ENCODE results near the gene DGKQ.
A peak's percentile ranks its signal among the peaks of the same experiment; 100 is the strongest.
"Not testable (repeated sequence)": the region's sequence is repeated elsewhere in the genome, so short reads cannot be mapped to it uniquely, and the experiment has no call there.

The DGKQ gene

GRCh38 chr4:953574-953915 lies 19.8 kb downstream of the DGKQ start:
- FAIRE-seq (no peak), DNase-seq (ENCODE audit: insufficient read length, low spot score) (no peak)

DNA sequence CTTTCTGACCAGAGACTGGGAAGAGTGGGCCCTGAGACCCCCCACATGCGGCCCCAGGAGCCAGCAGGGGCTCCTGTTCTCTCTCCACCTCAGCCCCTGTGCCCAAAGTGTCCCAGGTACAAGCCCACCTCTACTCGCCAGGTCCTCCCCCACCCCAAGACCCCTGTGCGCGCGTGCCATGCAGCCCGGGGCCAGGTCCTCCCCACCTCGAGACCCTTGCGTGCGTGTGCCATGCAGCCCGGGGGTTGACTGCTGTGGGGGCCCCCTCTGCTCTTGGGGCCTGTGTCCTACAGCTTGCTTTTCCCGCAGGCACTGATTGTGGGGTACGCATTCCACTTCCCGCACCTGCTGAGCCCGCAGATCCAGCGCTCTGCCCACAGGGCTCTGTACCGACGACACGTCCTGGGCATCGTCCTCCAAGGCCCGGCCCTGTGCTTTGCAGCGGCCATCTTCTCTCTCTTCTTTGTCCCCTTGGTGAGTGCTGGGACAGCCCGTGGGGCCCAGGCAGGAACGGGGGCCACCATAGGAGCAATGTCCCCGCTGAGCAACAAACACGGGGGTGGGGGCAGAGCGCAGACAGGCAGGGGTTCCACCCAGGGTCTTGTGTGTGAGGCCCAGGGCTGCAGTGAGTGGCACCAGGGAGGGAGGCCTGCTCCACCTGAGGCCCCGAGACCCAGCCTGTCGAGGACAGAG lies 20.3 kb downstream of the DGKQ start:
- FAIRE-seq (no peak), DNase-seq (ENCODE audit: insufficient read length, low spot score) (no peak)

GRCh38 chr4:951594-952468 lies 21.5 kb downstream of the DGKQ start:
- no peak for DNase-seq (ENCODE audit: insufficient read length, low spot score)

DNA sequence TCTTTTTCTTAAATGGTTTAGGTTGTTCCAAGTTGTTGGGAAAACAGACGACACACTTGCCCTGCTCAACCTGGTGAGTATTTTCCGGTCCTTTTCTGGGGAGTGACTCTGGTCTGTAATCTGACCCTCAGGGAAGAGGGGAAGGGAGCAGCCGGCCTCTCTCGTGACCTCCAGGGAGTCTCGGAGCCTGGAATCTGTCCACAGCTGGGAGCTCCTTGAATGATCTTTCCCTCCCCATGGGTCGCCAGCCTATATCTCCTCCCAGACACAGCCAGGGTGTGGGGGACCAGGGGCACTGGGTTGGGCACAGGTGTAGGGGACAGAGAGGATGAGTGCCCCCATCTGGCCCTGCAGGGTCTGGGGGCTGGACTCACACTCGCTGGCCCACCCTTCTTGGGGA lies 22.2 kb downstream of the DGKQ start:
- DNase-seq (ENCODE audit: insufficient read length, low spot score) (peak; percentile 5), FAIRE-seq (no peak)

More at GRCh38 chr4:951594-952468, 21.5 kb downstream of the DGKQ start:
- FAIRE-seq = no peak

- DNase-seq (ENCODE audit: insufficient read length, low spot score) = no peak
- no peak for FAIRE-seq
Observed at GRCh38 chr4:950136-951020, 23.0 kb downstream of the DGKQ start.

- DNase-seq (ENCODE audit: insufficient read length, low spot score) = no peak
Observed at GRCh38 chr4:949656-950055, 23.7 kb downstream of the DGKQ start.

GRCh38 chr4:948936-949300 lies 24.5 kb downstream of the DGKQ start:
- no peak for FAIRE-seq
- DNase-seq (ENCODE audit: insufficient read length, low spot score) = no peak

More at GRCh38 chr4:949656-950055, 23.7 kb downstream of the DGKQ start:
- FAIRE-seq = no peak

- FAIRE-seq (no peak), DNase-seq (ENCODE audit: insufficient read length, low spot score) (no peak)
Observed at GRCh38 chr4:948101-948935, 25.1 kb downstream of the DGKQ start.

- FAIRE-seq (no peak), DNase-seq (ENCODE audit: insufficient read length, low spot score) (no peak)
Observed at GRCh38 chr4:947491-947971, 25.8 kb downstream of the DGKQ start.

- FAIRE-seq (no peak), DNase-seq (ENCODE audit: insufficient read length, low spot score) (no peak)
Observed at GRCh38 chr4:946517-947471, 26.6 kb downstream of the DGKQ start.

DNA sequence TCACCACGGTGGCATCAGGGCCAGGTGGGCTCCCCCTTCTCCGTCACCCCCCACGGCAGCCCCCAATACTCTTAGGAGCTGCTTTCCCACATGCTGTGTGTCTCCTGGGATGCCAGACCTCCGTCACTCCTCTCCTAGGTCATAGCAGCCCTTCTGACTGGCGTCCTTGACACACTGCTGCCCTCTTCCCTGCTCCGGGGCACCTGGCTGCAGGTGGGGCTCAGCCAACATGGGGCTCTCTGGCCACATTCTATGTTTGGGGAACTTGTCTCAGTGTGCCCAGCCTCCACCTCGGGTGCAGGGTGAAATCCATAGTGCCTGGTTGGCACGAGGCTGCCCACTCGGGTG lies 27.3 kb downstream of the DGKQ start:
- no peak for DNase-seq (ENCODE audit: insufficient read length, low spot score)
- no peak for FAIRE-seq

- FAIRE-seq = no peak
- DNase-seq (ENCODE audit: insufficient read length, low spot score) = no peak
Observed at GRCh38 chr4:945274-946102, 27.9 kb downstream of the DGKQ start.

DNA sequence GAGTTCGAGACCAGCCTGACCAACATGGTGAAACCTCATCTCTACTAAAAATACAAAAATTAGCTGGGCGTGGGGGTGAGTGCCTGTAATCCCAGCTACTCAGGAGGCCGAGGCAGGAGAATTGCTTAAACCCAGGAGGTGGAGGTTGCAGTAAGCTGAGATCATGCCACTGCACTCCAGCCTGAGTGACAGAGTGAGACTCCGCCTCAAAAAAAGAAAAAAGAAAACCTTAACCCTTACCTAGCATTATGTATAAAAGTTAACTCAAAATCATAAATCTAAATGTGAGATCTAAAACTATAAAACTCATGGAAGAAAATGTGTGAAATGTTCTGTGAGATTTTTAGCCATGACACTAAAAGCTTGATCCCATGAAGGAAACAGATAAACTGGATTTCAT lies 33.9 kb downstream of the DGKQ start:
- not testable (repeated sequence) for FAIRE-seq; DNase-seq (ENCODE audit: insufficient read length, low spot score)

GRCh38 chr4:932713-933070 lies 40.7 kb downstream of the DGKQ start:
- DNase-seq (ENCODE audit: insufficient read length, low spot score) (no peak), FAIRE-seq (no peak)

DNA sequence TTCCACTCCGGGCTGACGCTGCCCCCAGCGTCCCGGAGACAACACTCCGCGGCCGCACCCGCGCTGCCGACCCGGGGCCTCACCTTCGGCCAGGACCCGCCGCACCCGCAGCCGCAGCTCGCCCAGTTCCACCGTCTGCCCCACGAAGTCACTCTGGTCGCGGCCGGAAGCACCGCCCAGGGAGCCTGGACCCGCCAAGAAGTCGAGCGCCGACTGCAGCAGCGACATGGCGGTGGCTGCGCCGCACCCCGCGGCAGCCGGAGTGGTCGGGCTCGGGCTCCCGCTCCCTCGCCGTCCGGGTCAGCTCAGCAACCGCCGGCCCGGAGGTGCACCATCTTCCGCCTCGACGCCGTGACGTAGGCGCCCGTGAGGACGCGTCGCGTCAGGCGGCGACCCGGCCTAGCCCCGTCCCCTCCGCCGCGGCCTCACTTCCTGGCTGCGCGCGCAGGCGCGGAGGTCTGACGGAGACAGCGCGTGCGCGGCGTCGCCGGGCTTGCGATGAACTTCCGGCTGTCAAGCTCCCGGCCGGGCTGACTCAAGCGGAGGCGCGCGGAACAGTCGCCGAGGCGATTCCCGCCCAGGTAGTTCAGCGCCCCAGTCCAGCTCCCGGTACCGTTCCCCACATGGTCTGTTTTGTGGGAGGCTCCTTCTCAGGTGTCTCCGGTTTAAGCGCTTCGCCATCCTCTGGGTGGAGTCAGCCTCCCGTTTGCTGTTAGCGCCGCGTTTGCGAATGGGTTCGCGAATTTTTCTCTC lies 41.2 kb downstream of the DGKQ start, which contains the start of the genes GAK and TMEM175:
Gene GAK, minus strand, starts transcription at position 357 of the 753 bp plus-strand sequence. Its CDS starts 129 bp downstream, at position 228.
Gene TMEM175, plus strand, starts transcription at position 501 of the 753 bp plus-strand sequence. CDS start 15,280 bp downstream, outside the sequence.
- DNase-seq (ENCODE audit: insufficient read length, low spot score) (peak; percentile 95), FAIRE-seq (peak; percentile 93)

DNA sequence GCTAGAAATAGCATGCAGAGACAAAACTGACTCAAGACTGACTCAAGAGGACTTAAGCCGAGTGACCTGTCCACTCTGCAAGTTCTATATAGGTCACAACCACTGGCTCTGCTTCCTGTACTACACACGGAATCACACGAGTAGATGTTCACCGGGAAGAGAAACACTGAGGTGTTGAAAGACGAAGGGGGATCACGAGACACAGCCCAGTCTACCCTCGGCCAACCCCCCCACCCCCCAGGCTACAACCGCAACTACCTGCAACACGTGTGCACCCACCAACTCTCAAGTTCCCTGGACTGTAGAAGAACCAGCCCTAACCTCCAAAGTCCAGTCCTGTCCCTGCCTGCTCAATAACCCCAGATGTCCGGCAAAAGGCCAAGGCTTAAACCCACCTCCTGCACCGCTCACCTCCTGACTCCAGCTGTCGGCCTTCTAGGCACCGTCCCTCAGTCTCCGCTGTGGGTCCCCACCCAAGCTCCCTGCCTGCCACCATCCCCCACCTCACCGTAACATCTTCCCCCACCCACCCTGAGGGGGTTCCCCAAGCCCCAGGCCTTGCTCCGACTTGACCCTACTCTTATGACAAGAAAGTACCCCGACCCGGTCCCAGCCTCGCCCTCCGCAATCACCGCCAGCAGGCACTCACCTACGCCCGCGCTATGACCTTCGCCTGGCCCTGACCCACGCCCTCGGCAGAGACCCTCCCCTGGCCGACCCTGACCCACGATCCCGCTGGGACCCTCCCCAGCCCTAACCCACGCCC lies 42.0 kb downstream of the DGKQ start:
- no peak for FAIRE-seq
- DNase-seq (ENCODE audit: insufficient read length, low spot score) = no peak

DNA sequence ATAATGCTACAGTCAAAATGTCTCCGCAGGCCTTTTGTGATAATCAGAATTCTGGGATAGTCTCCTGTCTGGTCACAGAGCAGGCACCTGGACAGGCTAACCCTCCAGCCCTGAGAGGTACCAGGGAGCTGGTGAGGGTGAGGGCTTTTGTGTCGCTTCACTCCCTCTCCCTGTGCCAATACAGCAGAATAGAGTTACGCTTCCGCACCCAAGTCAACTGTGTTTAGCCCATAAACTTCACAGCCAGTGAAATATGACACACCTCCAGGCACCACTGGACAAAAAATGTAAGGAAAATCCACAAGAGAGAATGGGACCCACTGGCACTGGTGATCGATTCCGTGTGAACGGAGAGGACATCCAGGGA lies 42.6 kb downstream of the DGKQ start:
- DNase-seq (ENCODE audit: insufficient read length, low spot score) = no peak
- no peak for FAIRE-seq
